DND-41 (cell line): ENCODE data around the gene ASB13.

Source experiments
- ATAC-seq: fragments of 200-7000 bp; cut with Tn5 transposase; 3 replicates; pipeline ENCODE4 v1.9.1; 2021; ENCODE audit warnings: low read depth; ENCODE audit not compliant: insufficient read depth
- DNase-seq: peaks from one replicate; pipeline ENCODE4 v3.0.0-alpha.2; 2020
- H2AFZ ChIP-seq: 2 replicates; pipeline ENCODE4 v1.6.0; 2012; ENCODE audit warnings: low read depth, low read length
- H3K27ac ChIP-seq: 2 replicates; pipeline ENCODE4 v1.5.1; 2012; ENCODE audit warnings: low read length, inconsistent platforms
- H3K27me3 ChIP-seq: fragments of 200-600 bp; sonication (generic); 2 replicates; pipeline ENCODE4 v1.6.0; 2012; ENCODE audit warnings: low read length, mild to moderate bottlenecking, inconsistent platforms; ENCODE audit not compliant: insufficient read depth, poor library complexity
- H3K36me3 ChIP-seq: 2 replicates; pipeline ENCODE4 v1.5.1; 2012; ENCODE audit warnings: low read length, inconsistent platforms; ENCODE audit not compliant: insufficient read depth
- H3K4me1 ChIP-seq: 2 replicates; pipeline ENCODE4 v1.5.1; 2012; ENCODE audit warnings: mild to moderate bottlenecking, low read length; ENCODE audit not compliant: insufficient read depth
- H3K4me2 ChIP-seq: 2 replicates; pipeline ENCODE4 v1.6.0; 2012; ENCODE audit warnings: mild to moderate bottlenecking, moderate library complexity, low read length, inconsistent platforms; ENCODE audit not compliant: insufficient read depth
- H3K4me3 ChIP-seq, 2 experiments: fragments of 200-600 bp in 1 of 2; shearing (Covaris generic) in 1 of 2; 2 replicates each; pipeline ENCODE4 v1.5.1; 2012 to 2016; ENCODE audit warnings: inconsistent platforms in 2 of 2, low read length in 2 of 2, mild to moderate bottlenecking in 2 of 2, low read depth in 1 of 2, moderate library complexity in 1 of 2
- H3K79me2 ChIP-seq: 2 replicates; pipeline ENCODE4 v1.6.0; 2012; ENCODE audit warnings: low read length, inconsistent platforms; ENCODE audit not compliant: insufficient read depth
- H3K9ac ChIP-seq: 2 replicates; pipeline ENCODE4 v1.6.0; 2012; ENCODE audit warnings: low read depth, mild to moderate bottlenecking, inconsistent platforms, low read length, moderate library complexity
- H3K9me3 ChIP-seq: 2 replicates; pipeline ENCODE4 v1.5.1; 2012; ENCODE audit warnings: low read length, moderate library complexity, mild to moderate bottlenecking, inconsistent platforms; ENCODE audit not compliant: insufficient read depth, severe bottlenecking
- H4K20me1 ChIP-seq: 2 replicates; pipeline ENCODE4 v1.6.0; 2012; ENCODE audit warnings: low read length; ENCODE audit not compliant: insufficient read depth
- CTCF ChIP-seq: IDR thresholded peaks from 2 replicates; pipeline ENCODE4 v1.5.1; 2012; ENCODE audit warnings: borderline replicate concordance, low read length, moderate library complexity, mild to moderate bottlenecking; ENCODE audit not compliant: poor library complexity, severe bottlenecking; ENCODE audit errors: extremely low read depth
- EZH2 ChIP-seq: IDR thresholded peaks from 3 replicates; pipeline ENCODE4 v1.6.1; 2012; ENCODE audit warnings: borderline replicate concordance, low read depth, mild to moderate bottlenecking, moderate library complexity, low read length, inconsistent platforms; ENCODE audit not compliant: severe bottlenecking

The ASB13 gene

GRCh38 chr10:5595994-5596471, 70.4 kb downstream of the ASB13 start:
- no peak for ATAC-seq
- H3K36me3 ChIP-seq, result no peaks in the 10 kb centered on the region
- no peak overlapping the region for H3K4me3 ChIP-seq
- no peaks in the 10 kb centered on the region for H3K79me2 ChIP-seq
- peaks cover 9% of the 10 kb centered on the region for H3K27me3 ChIP-seq
- H3K9ac ChIP-seq, result no peak overlapping the region
- no peak overlapping the region for H2AFZ ChIP-seq
- no peaks in the 10 kb centered on the region for H3K9me3 ChIP-seq
- no peaks in the 10 kb centered on the region for H4K20me1 ChIP-seq
- H3K27ac ChIP-seq, result no peak overlapping the region
- DNase-seq, result no peak
- TF ChIP-seq CTCF (no peak), EZH2 (no peak)
- no peaks in the 10 kb centered on the region for H3K4me1 ChIP-seq
- no peak overlapping the region for H3K4me2 ChIP-seq

DNA sequence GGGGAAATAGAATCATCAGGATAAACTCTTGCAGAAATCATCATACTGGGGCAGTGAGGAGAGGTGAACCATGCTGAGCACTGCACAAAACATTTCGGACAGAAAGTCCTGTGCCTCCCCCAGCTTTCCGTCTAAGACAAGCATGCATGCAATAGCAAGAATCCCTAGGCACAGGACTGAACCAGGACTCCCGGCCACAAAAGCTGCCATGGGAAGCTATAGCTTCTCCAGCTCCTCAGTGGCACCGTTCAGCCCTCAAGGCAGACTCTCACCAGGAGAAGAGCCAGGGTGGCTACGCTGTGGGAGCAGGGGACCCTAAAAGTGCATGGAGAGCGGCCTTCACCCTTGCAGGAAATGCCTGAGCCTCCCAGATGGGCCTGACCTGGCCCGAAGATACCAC, 70.8 kb downstream of the ASB13 start:
- Histone ChIP-seq H3K4me2 (no peak overlapping the region), H3K9me3 (no peaks in the 10 kb centered on the region), H3K79me2 (no peaks in the 10 kb centered on the region), H3K27me3 (peaks cover 9% of the 10 kb centered on the region), H3K9ac (no peak overlapping the region), H3K4me1 (no peaks in the 10 kb centered on the region), H3K36me3 (no peaks in the 10 kb centered on the region), H2AFZ (no peak overlapping the region), H3K4me3 (no peak overlapping the region), H3K27ac (no peak overlapping the region), H4K20me1 (no peaks in the 10 kb centered on the region)
- ATAC-seq (no peak), DNase-seq (no peak)
- TF ChIP-seq EZH2, result no peak
- no peak for TF ChIP-seq CTCF

DNA sequence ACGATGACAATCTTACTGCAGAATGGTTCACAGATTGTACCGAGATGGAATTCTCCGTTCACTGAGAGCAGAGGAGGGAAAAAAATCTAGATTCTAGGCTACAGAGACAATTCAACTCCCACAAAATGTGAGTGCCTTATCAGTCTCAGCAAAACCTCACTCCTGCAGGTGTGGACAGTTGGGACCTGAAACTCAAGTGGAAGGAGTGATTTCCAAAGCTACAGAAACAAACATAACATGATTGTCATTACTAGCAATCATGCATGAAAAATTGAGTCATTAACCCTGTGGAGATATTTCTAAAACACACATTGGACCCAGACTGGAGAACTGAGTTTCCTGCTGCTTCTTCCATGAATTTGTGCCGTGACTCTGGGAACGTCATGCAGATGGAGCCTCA, 71.3 kb downstream of the ASB13 start:
- Histone ChIP-seq H3K27me3 (peaks cover 9% of the 10 kb centered on the region), H4K20me1 (no peaks in the 10 kb centered on the region), H2AFZ (no peak overlapping the region), H3K9me3 (no peaks in the 10 kb centered on the region), H3K79me2 (no peaks in the 10 kb centered on the region), H3K27ac (no peak overlapping the region), H3K9ac (no peak overlapping the region), H3K4me1 (no peaks in the 10 kb centered on the region), H3K4me2 (no peak overlapping the region), H3K4me3 (no peak overlapping the region), H3K36me3 (no peaks in the 10 kb centered on the region)
- TF ChIP-seq CTCF (no peak), EZH2 (no peak)
- no peak for ATAC-seq
- DNase-seq, result no peak
